Measurements from ENCODE around the gene CARD19.

CARD19 gene

GRCh38 chr9:93051680-93052089 lies 44.3 kb upstream of the CARD19 start:
- TF ChIP-seq ZNF70 (CRISPR knock-in tag; IDR thresholded peaks at IDR 0.05) (no peak), ZNF565 (CRISPR knock-in tag; conservative IDR thresholded peaks at IDR 0.05; ENCODE audit: low read depth) (no peak), GLIS3 (CRISPR knock-in tag; IDR thresholded peaks at IDR 0.05) (no peak), RARB (CRISPR knock-in tag; IDR thresholded peaks at IDR 0.05) (no peak)
- ATAC-seq, result peak; percentile 26; the same call in 2 of the 3 replicates

DNA sequence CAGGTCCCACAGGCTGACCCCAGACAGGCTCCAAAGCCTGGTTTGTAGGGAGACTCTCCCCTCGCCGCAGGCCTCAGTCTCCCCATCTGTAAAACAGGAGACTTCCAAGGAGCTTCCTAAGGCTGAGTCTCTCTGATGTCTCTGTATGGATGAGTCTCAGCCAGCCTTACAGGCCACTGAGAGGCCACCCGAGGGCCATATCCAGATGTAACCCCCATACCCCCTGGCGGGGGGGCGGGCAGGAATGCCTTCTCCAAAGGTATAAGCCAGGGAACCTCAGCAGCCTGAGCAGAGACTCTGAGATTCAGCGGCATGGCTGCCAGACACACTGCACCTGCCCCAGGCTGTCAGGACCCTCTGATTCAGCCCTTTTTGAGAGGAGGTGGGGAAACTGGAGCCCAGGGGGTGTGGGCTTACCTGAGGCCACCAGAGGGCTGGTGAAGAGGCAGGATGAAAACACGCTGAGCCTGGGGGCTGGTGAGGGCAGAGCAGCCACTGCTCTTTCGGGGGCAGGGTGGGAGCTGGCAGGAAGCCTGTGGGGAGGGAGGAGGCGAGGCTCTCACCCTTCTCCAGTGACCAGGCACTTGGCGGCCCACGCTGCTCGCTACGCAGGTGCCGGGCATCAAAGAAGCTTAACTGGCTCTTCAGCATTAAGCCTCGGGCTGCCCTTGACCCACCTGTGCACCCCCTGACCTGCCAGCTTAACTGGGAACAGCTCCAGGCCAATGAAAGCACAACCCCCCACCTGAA lies 43.1 kb upstream of the CARD19 start:
- ATAC-seq, result no peak
- TF ChIP-seq CSDC2 (CRISPR knock-in tag; IDR thresholded peaks at IDR 0.05) (no peak), ZFP30 (CRISPR knock-in tag; IDR thresholded peaks at IDR 0.05) (no peak), GLIS3 (CRISPR knock-in tag; IDR thresholded peaks at IDR 0.05) (no peak), ESRRG (CRISPR knock-in tag; IDR thresholded peaks at IDR 0.05) (no peak), ZNF8 (CRISPR knock-in tag; IDR thresholded peaks at IDR 0.05) (no peak), ZFP3 (CRISPR knock-in tag; IDR thresholded peaks at IDR 0.05) (no peak)

DNA sequence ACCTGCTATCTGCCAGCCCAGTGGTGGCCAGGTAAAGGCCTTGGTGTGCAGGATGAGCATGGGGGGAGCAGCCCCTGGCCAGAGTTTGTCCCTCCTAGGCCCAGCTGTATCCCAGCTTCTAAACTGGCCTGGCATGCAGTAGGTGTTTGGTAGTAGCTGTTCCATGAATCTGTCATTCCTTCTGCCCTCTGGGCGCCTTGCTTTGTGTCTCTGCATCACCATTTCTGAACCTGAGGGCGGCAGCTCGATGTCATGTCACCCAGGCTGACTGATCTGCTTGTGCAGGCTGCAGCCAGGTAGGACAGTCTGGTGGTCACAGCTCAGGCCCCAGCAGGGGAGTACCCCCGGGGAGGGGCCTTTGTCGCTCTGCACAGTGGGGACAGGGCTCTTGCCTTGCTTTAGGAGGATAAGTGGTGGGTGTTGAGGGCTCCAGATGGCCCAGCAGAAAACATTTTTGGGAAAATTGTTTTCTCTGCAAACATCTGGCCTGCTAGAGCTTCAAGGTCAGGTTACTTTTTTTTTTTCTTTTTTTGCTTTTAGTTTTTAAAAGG lies 42.2 kb upstream of the CARD19 start:
- ATAC-seq, result no peak
- TF ChIP-seq ZNF565 (CRISPR knock-in tag; conservative IDR thresholded peaks at IDR 0.05; ENCODE audit: low read depth) (no peak), RARB (CRISPR knock-in tag; IDR thresholded peaks at IDR 0.05) (no peak), ZNF8 (CRISPR knock-in tag; IDR thresholded peaks at IDR 0.05) (no peak), SNAI2 (CRISPR knock-in tag; IDR thresholded peaks at IDR 0.05) (no peak), TSHZ2 (CRISPR knock-in tag; IDR thresholded peaks at IDR 0.05) (no peak), ARNTL (CRISPR knock-in tag; IDR thresholded peaks at IDR 0.05; ENCODE audit: borderline replicate concordance, low read depth) (no peak), ISL1 (CRISPR knock-in tag; IDR thresholded peaks at IDR 0.05) (no peak), ZFP30 (CRISPR knock-in tag; IDR thresholded peaks at IDR 0.05) (no peak), OSR1 (CRISPR knock-in tag; IDR thresholded peaks at IDR 0.05) (no peak), PATZ1 (CRISPR knock-in tag; IDR thresholded peaks at IDR 0.05; ENCODE audit: borderline replicate concordance) (no peak), ZNF70 (CRISPR knock-in tag; IDR thresholded peaks at IDR 0.05) (no peak), CSRNP3 (CRISPR knock-in tag; IDR thresholded peaks at IDR 0.05) (no peak)
- TF ChIP-seq, protein P1, sequence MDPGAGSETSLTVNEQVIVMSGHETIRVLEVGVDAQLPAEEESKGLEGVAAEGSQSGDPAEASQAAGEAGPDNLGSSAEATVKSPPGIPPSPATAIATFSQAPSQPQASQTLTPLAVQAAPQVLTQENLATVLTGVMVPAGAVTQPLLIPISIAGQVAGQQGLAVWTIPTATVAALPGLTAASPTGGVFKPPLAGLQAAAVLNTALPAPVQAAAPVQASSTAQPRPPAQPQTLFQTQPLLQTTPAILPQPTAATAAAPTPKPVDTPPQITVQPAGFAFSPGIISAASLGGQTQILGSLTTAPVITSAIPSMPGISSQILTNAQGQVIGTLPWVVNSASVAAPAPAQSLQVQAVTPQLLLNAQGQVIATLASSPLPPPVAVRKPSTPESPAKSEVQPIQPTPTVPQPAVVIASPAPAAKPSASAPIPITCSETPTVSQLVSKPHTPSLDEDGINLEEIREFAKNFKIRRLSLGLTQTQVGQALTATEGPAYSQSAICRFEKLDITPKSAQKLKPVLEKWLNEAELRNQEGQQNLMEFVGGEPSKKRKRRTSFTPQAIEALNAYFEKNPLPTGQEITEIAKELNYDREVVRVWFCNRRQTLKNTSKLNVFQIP (CRISPR knock-in tag; IDR thresholded peaks at IDR 0.05; ENCODE audit: borderline replicate concordance, low read depth), result no peak

DNA sequence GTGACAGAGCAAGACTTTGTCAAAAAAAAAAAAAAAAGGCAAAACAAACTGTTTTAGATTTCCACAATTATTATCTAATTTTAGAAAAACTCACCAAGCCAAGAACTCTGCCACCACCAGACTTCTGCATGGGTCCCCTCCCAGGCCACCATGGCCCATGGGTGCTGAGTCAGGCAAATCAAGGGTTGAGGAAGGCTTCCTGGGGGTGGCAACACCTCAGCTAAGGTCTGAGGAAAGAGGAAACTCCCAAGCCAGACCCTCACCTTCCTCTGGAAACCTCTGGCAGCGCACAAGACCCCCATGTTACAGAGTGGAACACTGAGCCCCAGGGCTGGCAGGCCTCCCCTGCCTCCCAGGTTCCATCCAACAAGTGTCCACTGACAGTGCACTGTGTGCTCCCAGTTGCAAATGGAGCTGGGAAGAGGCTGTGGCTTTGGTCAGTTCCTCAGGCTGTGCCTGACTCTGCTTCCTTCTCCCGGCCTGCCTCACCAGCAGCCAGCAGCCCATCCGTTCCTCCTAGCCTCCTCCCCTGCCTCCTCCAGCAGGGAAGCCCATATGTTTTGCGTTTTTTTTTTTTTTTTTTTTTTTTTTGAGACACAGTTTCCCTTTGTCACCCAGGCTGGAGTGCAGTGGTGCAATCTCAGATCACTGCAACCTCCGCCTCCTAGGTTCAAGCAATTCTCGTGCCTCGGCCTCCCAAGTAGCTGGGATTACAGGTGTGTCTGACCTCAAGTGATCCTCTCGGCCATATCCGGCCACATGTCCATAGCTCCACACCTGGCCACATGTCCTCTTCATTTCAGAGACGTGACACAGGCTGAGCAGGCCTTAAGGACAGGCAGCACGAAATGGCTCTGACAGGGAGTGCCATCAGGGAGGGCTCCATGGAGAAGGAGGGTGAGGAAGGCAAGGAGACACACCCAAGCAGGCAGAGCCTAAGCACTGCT lies 41.0 kb upstream of the CARD19 start:
- no peak for ATAC-seq
- TF ChIP-seq ZNF8 (CRISPR knock-in tag; IDR thresholded peaks at IDR 0.05) (no peak), TOX (CRISPR knock-in tag; IDR thresholded peaks at IDR 0.05; ENCODE audit: borderline replicate concordance) (no peak), OSR1 (CRISPR knock-in tag; IDR thresholded peaks at IDR 0.05) (no peak), CSDC2 (CRISPR knock-in tag; IDR thresholded peaks at IDR 0.05) (no peak), GLIS3 (CRISPR knock-in tag; IDR thresholded peaks at IDR 0.05) (no peak), ZNF70 (CRISPR knock-in tag; IDR thresholded peaks at IDR 0.05) (no peak), TSHZ2 (CRISPR knock-in tag; IDR thresholded peaks at IDR 0.05) (no peak), ZFP30 (CRISPR knock-in tag; IDR thresholded peaks at IDR 0.05) (no peak)
- TF ChIP-seq, protein P1 (CRISPR knock-in tag; IDR thresholded peaks at IDR 0.05; ENCODE audit: borderline replicate concordance, low read depth), result no peak

All from SK-N-SH treated with all-trans-retinoic acid at 6 μM for 48 hours (cell line).